Neutrophil (primary cell): ENCODE data around the gene TLR10.
"Not testable (repeated sequence)": the region's sequence is repeated elsewhere in the genome, so short reads cannot be mapped to it uniquely, and the experiment has no call there.

Experiments
- H3K27ac ChIP-seq: fragments of 200-600 bp; sonication (generic); 2 replicates; pipeline ENCODE4 v1.5.1; 2016; ENCODE audit warnings: mild to moderate bottlenecking, moderate library complexity
- H3K27me3 ChIP-seq: fragments of 200-600 bp; sonication (generic); 2 replicates; pipeline ENCODE4 v1.6.0; 2016; ENCODE audit warnings: mild to moderate bottlenecking
- H3K36me3 ChIP-seq: fragments of 200-600 bp; sonication (generic); 2 replicates; pipeline ENCODE4 v1.5.1; 2017
- H3K4me1 ChIP-seq, 2 experiments: fragments of 200-600 bp in 1 of 2; sonication (generic) in 1 of 2; 1 replicate in 1 of 2; 2 replicates in 1 of 2; pipeline versions ENCODE4 v1.5.1 to v1.6.1; 2013 to 2016; ENCODE audit warnings: low read depth in 1 of 2, low read length in 1 of 2, mild to moderate bottlenecking in 1 of 2, moderate library complexity in 1 of 2; ENCODE audit not compliant: control insufficient read depth in 1 of 2, insufficient read depth in 1 of 2
- H3K4me3 ChIP-seq, 2 experiments: fragments of 200-600 bp in 1 of 2; sonication (generic) in 1 of 2; 1 replicate in 1 of 2; 2 replicates in 1 of 2; pipeline ENCODE4 v1.5.1; 2013 to 2016; ENCODE audit warnings: low read depth in 1 of 2, low read length in 1 of 2, mild to moderate bottlenecking in 1 of 2, moderate library complexity in 1 of 2
- H3K9me3 ChIP-seq: fragments of 200-600 bp; sonication (generic); 2 replicates; pipeline ENCODE4 v1.5.1; 2016
- CTCF ChIP-seq: fragments of 200-600 bp; sonication (generic); IDR thresholded peaks from 2 replicates; pipeline ENCODE4 v1.5.1; 2016; ENCODE audit warnings: antibody characterized with exemption

TLR10 gene

DNA sequence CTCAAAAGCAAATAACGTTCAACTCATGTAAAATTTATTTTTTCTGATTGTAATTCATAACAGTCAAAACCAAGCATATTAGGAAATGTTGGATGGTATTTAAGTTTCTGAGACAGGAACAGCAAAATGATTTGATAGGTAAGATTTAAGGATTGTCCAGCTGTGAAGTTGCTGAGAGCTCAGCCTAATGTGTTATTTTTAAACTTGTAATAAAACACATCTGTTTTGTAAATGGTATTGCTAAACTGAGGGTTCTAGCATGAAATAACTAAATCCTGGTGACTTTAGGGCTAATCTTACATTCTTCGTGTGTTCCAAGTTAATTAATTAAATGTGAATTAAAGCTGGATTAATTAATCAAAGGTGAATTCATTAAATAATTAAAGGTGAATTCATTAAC, 13.3 kb downstream of the TLR10 start:
- Histone ChIP-seq H3K4me3 (no peak overlapping the region), H3K36me3 (no peaks in the 10 kb centered on the region), H3K27me3 (no peaks in the 10 kb centered on the region), H3K4me1 (peaks cover 14 to 16% of the 10 kb centered on the region in 2 experiments), H3K27ac (peak overlapping the region; percentile 76), H3K9me3 (no peaks in the 10 kb centered on the region)
- no peak for TF ChIP-seq CTCF

DNA sequence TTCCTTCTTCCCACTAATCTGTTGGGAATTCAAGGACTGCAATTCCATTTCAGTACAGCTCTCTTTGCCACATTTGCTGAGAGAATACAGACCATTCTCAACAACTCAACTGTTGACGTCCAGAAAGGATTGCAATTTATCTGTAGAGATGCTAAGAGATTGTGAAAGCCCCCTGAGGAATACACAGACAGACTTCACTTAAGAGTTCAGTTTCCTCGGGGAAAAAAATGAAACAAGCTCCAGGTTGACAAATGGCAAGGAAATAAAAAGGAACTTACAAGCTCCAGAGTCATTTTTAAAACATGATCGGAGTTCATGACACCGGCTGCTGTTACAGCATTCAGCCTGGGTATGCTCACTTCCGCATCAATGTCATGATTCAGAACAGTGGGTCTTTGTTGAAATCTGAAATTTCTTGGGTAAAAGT, 13.8 kb downstream of the TLR10 start:
- peak overlapping the region in 1 of 2 experiments; percentile 35 for H3K4me3 ChIP-seq
- H3K36me3 ChIP-seq = no peaks in the 10 kb centered on the region
- H3K27me3 ChIP-seq = no peaks in the 10 kb centered on the region
- no peak for TF ChIP-seq CTCF
- peaks cover 14 to 16% of the 10 kb centered on the region in 2 experiments for H3K4me1 ChIP-seq
- peak overlapping the region; percentile 76 for H3K27ac ChIP-seq
- H3K9me3 ChIP-seq = no peaks in the 10 kb centered on the region

DNA sequence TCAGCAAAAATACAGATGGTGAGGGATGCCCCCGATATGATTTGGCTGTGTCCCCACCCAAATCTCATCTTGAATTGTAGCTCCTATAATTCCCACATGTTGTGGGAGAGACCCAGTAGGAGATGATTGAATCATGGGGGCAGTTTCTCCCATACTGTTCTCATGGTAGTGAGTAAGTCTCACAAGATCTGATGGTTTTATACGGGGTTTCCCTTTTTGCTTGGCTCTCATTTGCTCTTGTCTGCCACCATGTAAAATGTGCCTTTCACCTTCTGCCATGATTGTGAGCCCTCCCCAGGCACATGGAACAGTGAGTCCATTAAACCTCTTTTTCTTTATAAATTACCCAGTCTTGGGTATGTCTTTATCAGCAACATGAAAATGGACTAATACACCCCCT, 15.8 kb downstream of the TLR10 start:
- H3K4me1 ChIP-seq = peaks cover 26 to 27% of the 10 kb centered on the region in 2 experiments
- not testable (repeated sequence) for H3K4me3 ChIP-seq, H3K36me3 ChIP-seq, H3K9me3 ChIP-seq, H3K27ac ChIP-seq, H3K27me3 ChIP-seq

GRCh38 chr4:38765382-38765781, 17.4 kb downstream of the TLR10 start:
- Histone ChIP-seq H3K4me1 (peaks cover 39 to 41% of the 10 kb centered on the region in 2 experiments), H3K27ac (no peak overlapping the region), H3K4me3 (no peak overlapping the region), H3K9me3 (no peaks in the 10 kb centered on the region), H3K27me3 (no peaks in the 10 kb centered on the region), H3K36me3 (no peaks in the 10 kb centered on the region)
- no peak for TF ChIP-seq CTCF

DNA sequence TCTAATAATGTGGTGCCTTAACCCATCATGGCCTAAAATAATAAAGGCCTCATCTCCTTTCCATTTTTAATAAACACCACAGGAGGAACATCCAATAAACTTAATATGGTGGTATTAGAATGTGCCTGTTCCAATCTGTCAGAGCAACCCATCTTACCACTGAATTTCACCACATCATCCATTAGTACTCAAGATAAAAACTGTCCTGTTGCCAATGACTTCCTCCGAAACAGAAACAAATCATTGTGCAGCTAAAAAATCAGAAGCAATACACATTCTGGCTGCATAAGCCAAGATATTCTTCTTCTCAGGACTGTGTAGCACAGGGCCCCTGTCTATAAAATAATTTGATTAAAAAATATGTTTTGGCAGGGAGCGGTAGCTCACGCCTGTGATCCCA, 18.5 kb downstream of the TLR10 start:
- TF ChIP-seq CTCF = no peak
- Histone ChIP-seq H3K4me3 (no peak overlapping the region), H3K4me1 (peaks cover 45 to 46% of the 10 kb centered on the region in 2 experiments), H3K36me3 (no peaks in the 10 kb centered on the region), H3K9me3 (no peaks in the 10 kb centered on the region), H3K27me3 (no peaks in the 10 kb centered on the region), H3K27ac (no peak overlapping the region)

- H3K27me3 ChIP-seq = no peaks in the 10 kb centered on the region
- no peak for TF ChIP-seq CTCF
- peak overlapping the region; percentile 95 for H3K27ac ChIP-seq
- peak overlapping the region in 1 of 2 experiments; percentile 53 for H3K4me3 ChIP-seq
- peaks cover 35 to 39% of the 10 kb centered on the region in 2 experiments for H3K4me1 ChIP-seq
- no peaks in the 10 kb centered on the region for H3K9me3 ChIP-seq
- no peaks in the 10 kb centered on the region for H3K36me3 ChIP-seq
Measured at GRCh38 chr4:38762560-38762959, 20.2 kb downstream of the TLR10 start.
